ENCODE measurements around the gene PNMT.

The PNMT gene

GRCh38 chr17:39655105-39655504 is 13.1 kb upstream of the PNMT start:
- DNase-seq: no peak

GRCh38 chr17:39658346-39658745 is 9.9 kb upstream of the PNMT start:
- DNase-seq: no peak

- no peak for DNase-seq
These were observed 9.5 kb upstream of the PNMT start for GRCh38 chr17:39658760-39659159.

GRCh38 chr17:39659279-39660010 is 8.8 kb upstream of the PNMT start:
- no peak for DNase-seq

- no peak for DNase-seq
These were observed 8.3 kb upstream of the PNMT start for GRCh38 chr17:39660011-39660360.

GRCh38 chr17:39660397-39661385 is 7.6 kb upstream of the PNMT start:
- no peak for DNase-seq

- no peak for DNase-seq
These were observed 6.3 kb upstream of the PNMT start for GRCh38 chr17:39661744-39662541.

- DNase-seq: no peak
These were observed 5.5 kb upstream of the PNMT start for GRCh38 chr17:39662551-39663339.

GRCh38 chr17:39663340-39663687 is 4.9 kb upstream of the PNMT start:
- no peak for DNase-seq

GRCh38 chr17:39663688-39664580 is 4.3 kb upstream of the PNMT start:
- no peak for DNase-seq

- DNase-seq: no peak
These were observed 3.4 kb upstream of the PNMT start, which contains the start of gene TCAP for GRCh38 chr17:39664581-39665561. Gene TCAP, plus strand, starts transcription at chr17:39665349. Its CDS starts 11 bp downstream, at chr17:39665360.

GRCh38 chr17:39665642-39666224 is 2.5 kb upstream of the PNMT start:
- DNase-seq: no peak

- no peak for DNase-seq
These were observed 2.0 kb upstream of the PNMT start for GRCh38 chr17:39666231-39666600.

- no peak for DNase-seq
These were observed 1.5 kb upstream of the PNMT start for GRCh38 chr17:39666601-39667261.

GRCh38 chr17:39667262-39667944 is 850 bp upstream of the PNMT start:
- DNase-seq: no peak

- no peak for DNase-seq
These were observed 1.9 kb downstream of the PNMT start for GRCh38 chr17:39669897-39670735.

GRCh38 chr17:39670746-39671145 is 2.5 kb downstream of the PNMT start:
- no peak for DNase-seq
